HEK293T (cell line): Measurements from ENCODE around the gene SHOX.
"Not testable (repeated sequence)": the region's sequence is repeated elsewhere in the genome, so short reads cannot be mapped to it uniquely, and the experiment has no call there.

Source experiments
- CTBP1 ChIP-seq: fragments of 450-650 bp; IDR thresholded peaks from 2 replicates; pipeline ENCODE4 v1.6.1; 2016; ENCODE audit warnings: borderline replicate concordance
- FOXA1 ChIP-seq: fragments of 450-650 bp; IDR thresholded peaks from 2 replicates; pipeline ENCODE4 v1.6.1; 2016; ENCODE audit warnings: mild to moderate bottlenecking
- FOXK2 ChIP-seq: fragments of 450-650 bp; IDR thresholded peaks from 2 replicates; pipeline ENCODE4 v1.6.1; 2016; ENCODE audit warnings: mild to moderate bottlenecking
- HDGF ChIP-seq: fragments of 450-650 bp; IDR thresholded peaks from 2 replicates; pipeline ENCODE4 v1.6.1; 2017; ENCODE audit warnings: antibody characterized with exemption, borderline replicate concordance
- SP1 ChIP-seq: fragments of 450-650 bp; IDR thresholded peaks from 2 replicates; pipeline ENCODE4 v1.6.1; 2017
- SUZ12 ChIP-seq: fragments of 450-650 bp; IDR thresholded peaks from 2 replicates; pipeline ENCODE4 v1.6.1; 2016; ENCODE audit warnings: mild to moderate bottlenecking
- TF ChIP-seq, protein P1 (sequence below): fragments of 450-650 bp; IDR thresholded peaks from 2 replicates; pipeline ENCODE4 v1.6.1; 2016

DNA sequence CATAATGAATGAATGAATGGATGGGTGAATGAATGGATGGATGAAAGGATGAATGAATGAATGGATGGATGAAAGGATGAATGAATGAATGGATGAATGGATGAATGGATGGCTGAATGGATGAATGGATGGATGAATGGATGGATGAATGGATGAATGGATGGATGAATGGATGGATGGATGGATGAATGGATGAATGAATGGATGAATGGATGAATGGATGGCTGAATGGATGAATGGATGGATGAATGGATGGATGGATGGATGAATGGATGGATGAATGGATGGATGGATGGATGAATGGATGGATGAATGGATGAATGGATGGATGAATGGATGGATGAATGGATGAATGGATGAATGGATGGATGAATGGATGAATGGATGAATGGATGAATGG, 12.3 kb upstream of the SHOX start:
- not testable (repeated sequence) for TF ChIP-seq SUZ12, HDGF, FOXK2, CTBP1, SP1, FOXA1
- TF ChIP-seq, protein P1, sequence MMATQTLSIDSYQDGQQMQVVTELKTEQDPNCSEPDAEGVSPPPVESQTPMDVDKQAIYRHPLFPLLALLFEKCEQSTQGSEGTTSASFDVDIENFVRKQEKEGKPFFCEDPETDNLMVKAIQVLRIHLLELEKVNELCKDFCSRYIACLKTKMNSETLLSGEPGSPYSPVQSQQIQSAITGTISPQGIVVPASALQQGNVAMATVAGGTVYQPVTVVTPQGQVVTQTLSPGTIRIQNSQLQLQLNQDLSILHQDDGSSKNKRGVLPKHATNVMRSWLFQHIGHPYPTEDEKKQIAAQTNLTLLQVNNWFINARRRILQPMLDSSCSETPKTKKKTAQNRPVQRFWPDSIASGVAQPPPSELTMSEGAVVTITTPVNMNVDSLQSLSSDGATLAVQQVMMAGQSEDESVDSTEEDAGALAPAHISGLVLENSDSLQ = not testable (repeated sequence)
